Neural cell (in vitro differentiated cells): ENCODE results near the gene DCTN5. TPM values are rescaled to one million over a fixed set of nuclear protein-coding genes. Genes with fewer than 3 reads are reported as not detected.

ENCODE experiments used
- H2AFZ ChIP-seq: fragments of 200-600, 300-800 bp; sonication (generic), shearing (Covaris generic); 2 replicates; pipeline ENCODE4 v1.6.0; 2014; ENCODE audit warnings: low read depth, mild to moderate bottlenecking, antibody characterized with exemption, low read length, moderate library complexity
- H3F3A ChIP-seq: fragments of 200-600 bp; shearing (Covaris generic); 2 replicates; pipeline ENCODE4 v1.6.1; 2016; ENCODE audit warnings: mild to moderate bottlenecking, moderate library complexity, mixed read lengths, antibody characterized with exemption, low read length; ENCODE audit not compliant: insufficient read depth, poor library complexity, severe bottlenecking
- H3K27ac ChIP-seq: fragments of 200-600, 300-800 bp; sonication (generic), shearing (Covaris generic); 2 replicates; pipeline ENCODE4 v1.5.1; 2014; ENCODE audit warnings: mild to moderate bottlenecking, low read length, moderate library complexity
- H3K27me3 ChIP-seq: fragments of 300-800, 200-600 bp; sonication (generic), shearing (Covaris generic); 2 replicates; pipeline ENCODE4 v1.6.0; 2014; ENCODE audit warnings: mild to moderate bottlenecking, low read depth, low read length, moderate library complexity; ENCODE audit not compliant: insufficient read depth
- H3K36me3 ChIP-seq: fragments of 300-800, 200-600 bp; sonication (generic), shearing (Covaris generic); 2 replicates; pipeline ENCODE4 v1.5.1; 2014; ENCODE audit warnings: mild to moderate bottlenecking, antibody characterized with exemption, low read length, moderate library complexity; ENCODE audit not compliant: insufficient read depth
- H3K4me2 ChIP-seq: fragments of 300-800, 200-600 bp; sonication (generic), shearing (Covaris generic); 2 replicates; pipeline ENCODE4 v1.6.0; 2014; ENCODE audit warnings: mild to moderate bottlenecking, low read length
- H3K4me3 ChIP-seq: fragments of 300-800, 200-600 bp; sonication (generic), shearing (Covaris generic); 2 replicates; pipeline ENCODE4 v1.5.1; 2014; ENCODE audit warnings: mild to moderate bottlenecking, low read length, moderate library complexity
- H3K79me2 ChIP-seq: fragments of 200-600 bp; shearing (Covaris generic); replicated peaks from 2 replicates; pipeline ENCODE4 v1.6.0; 2014; ENCODE audit warnings: mild to moderate bottlenecking, low read length, moderate library complexity; ENCODE audit not compliant: insufficient read depth
- H3K9ac ChIP-seq: fragments of 300-800, 200-600 bp; sonication (generic), shearing (Covaris generic); 2 replicates; pipeline ENCODE4 v1.6.1; 2016; ENCODE audit warnings: mild to moderate bottlenecking, low read length, mixed read lengths
- H3K9me2 ChIP-seq: fragments of 200-600 bp; shearing (Covaris generic); 2 replicates; pipeline ENCODE4 v1.6.1; 2016; ENCODE audit warnings: mild to moderate bottlenecking, low read length, mixed read lengths; ENCODE audit not compliant: insufficient read depth
- H3K9me3 ChIP-seq: fragments of 200-600, 300-800 bp; sonication (generic), shearing (Covaris generic); 2 replicates; pipeline ENCODE4 v1.6.1; 2016; ENCODE audit warnings: mild to moderate bottlenecking, mixed run types, low read length, moderate library complexity, mixed read lengths
- H4K20me1 ChIP-seq: fragments of 200-600 bp; shearing (Covaris generic); 2 replicates; pipeline ENCODE4 v1.6.1; 2016; ENCODE audit warnings: mild to moderate bottlenecking, mixed run types; ENCODE audit not compliant: insufficient read depth
- EP300 ChIP-seq: fragments of 450-650 bp; conservative IDR thresholded peaks from 2 replicates; pipeline ENCODE4 v1.6.1; 2014; ENCODE audit warnings: antibody characterized with exemption, mild to moderate bottlenecking, moderate library complexity; ENCODE audit not compliant: poor library complexity, severe bottlenecking
- EZH2 ChIP-seq: fragments of 200-600, 300-800 bp; shearing (Covaris generic), sonication (generic); IDR thresholded peaks from 2 replicates; pipeline ENCODE4 v1.6.1; 2014; ENCODE audit warnings: antibody characterized with exemption, low read length, borderline replicate concordance, mild to moderate bottlenecking; ENCODE audit not compliant: insufficient read depth, poor library complexity, severe bottlenecking
- MXI1 ChIP-seq: fragments of 450-650 bp; conservative IDR thresholded peaks from 2 replicates; pipeline ENCODE4 v1.6.1; 2014; ENCODE audit warnings: antibody characterized with exemption, mild to moderate bottlenecking; ENCODE audit not compliant: poor library complexity, severe bottlenecking
- POLR2AphosphoS5 ChIP-seq: IDR thresholded peaks from 2 replicates; pipeline ENCODE4 v1.6.1; 2012
- RAD21 ChIP-seq: fragments of 450-650 bp; conservative IDR thresholded peaks from 2 replicates; pipeline ENCODE4 v1.6.1; 2014; ENCODE audit warnings: antibody characterized with exemption, mild to moderate bottlenecking, moderate library complexity
- SMC3 ChIP-seq: fragments of 450-650 bp; conservative IDR thresholded peaks from 2 replicates; pipeline ENCODE4 v1.6.1; 2014; ENCODE audit warnings: antibody characterized with exemption, mild to moderate bottlenecking, moderate library complexity; ENCODE audit not compliant: poor library complexity
- TAF1 ChIP-seq: IDR thresholded peaks from 2 replicates; pipeline ENCODE4 v1.6.1; 2012; ENCODE audit warnings: low read depth
- polyA plus RNA-seq: library from polyadenylated mRNA; depleted of rRNA; stranded (reverse); fragments of >200 nt; gene quantifications from 2 replicates; pipeline ENCODE4 v1.2.3, GENCODE V29; 2014
- TF ChIP-seq, protein P1 (sequence below): fragments of 450-650 bp; IDR thresholded peaks from 2 replicates; pipeline ENCODE4 v1.5.1; 2014; ENCODE audit warnings: antibody characterized with exemption, mild to moderate bottlenecking, moderate library complexity; ENCODE audit not compliant: poor library complexity, severe bottlenecking
- TF ChIP-seq, protein P2 (sequence below): IDR thresholded peaks from 2 replicates; pipeline ENCODE4 v1.6.1; 2012; ENCODE audit warnings: borderline replicate concordance

DCTN5 gene
- polyA plus RNA-seq, 1 donor from 2014 or later, result 65.8 TPM

DNA sequence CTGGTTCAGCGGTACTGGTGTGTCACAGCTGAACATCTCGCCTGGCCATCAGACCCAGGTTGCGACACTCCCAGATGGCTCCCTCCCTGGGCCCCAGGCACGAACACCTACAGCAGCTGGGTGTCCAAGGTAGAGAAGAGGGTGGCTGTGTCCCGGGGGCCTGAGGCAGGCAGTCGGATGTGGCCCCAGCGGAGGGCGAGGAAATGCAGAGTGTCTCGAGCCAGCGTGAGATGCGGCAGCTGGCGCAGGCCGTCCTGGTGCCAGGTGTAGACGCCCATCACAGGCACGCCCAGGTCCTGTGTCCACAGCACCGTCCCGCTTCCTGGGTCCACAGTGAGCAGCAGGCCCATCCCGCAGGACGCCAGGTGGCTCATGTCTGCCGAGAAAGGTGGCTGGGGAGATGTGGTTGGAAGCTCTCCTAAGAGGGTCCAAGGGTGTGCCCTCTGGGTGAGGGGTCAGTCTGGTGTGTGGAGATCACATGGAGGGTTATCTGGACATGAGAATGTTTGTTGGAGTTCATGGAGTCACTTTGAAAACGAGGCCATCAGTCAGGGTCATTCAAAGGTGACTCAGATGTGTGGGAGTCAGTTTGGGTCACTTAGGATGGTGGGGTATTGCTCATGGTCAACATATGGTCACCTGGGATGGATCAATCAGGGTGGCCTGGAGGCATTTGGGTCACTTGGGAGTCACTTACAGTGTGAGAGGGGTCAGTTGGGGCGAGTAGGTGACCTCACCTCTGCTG lies 63.7 kb downstream of the DCTN5 start:
- Histone ChIP-seq H3K79me2 (no peaks in the 10 kb centered on the region), H3K36me3 (no peaks in the 10 kb centered on the region), H3K9ac (no peak overlapping the region), H3F3A (no peaks in the 10 kb centered on the region), H3K9me2 (no peaks in the 10 kb centered on the region), H3K27me3 (no peaks in the 10 kb centered on the region), H3K9me3 (no peaks in the 10 kb centered on the region), H3K4me2 (no peak overlapping the region), H4K20me1 (no peaks in the 10 kb centered on the region), H2AFZ (no peak overlapping the region), H3K27ac (no peak overlapping the region), H3K4me3 (no peak overlapping the region)
- TF ChIP-seq EZH2, result no peak

DNA sequence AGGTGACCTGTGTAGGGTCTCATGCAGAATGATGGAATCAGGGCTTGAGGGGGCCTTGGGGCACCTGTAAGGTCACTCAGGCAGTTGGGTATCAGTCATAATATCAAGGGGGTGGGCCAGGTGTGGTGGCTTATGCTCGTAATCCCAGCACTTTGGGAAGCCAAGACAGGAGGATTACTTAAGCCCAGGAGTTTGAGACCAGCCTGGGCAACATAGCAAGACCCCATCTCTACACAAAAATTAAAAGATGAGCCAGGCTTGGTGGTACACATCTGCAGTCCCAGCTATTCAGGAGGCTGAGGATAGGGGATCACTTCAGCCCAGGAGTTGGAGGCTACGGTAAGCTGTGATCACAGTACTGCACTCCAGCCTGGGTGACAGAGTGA lies 64.2 kb downstream of the DCTN5 start:
- no peak overlapping the region for H3K27ac ChIP-seq
- TF ChIP-seq, protein P1, sequence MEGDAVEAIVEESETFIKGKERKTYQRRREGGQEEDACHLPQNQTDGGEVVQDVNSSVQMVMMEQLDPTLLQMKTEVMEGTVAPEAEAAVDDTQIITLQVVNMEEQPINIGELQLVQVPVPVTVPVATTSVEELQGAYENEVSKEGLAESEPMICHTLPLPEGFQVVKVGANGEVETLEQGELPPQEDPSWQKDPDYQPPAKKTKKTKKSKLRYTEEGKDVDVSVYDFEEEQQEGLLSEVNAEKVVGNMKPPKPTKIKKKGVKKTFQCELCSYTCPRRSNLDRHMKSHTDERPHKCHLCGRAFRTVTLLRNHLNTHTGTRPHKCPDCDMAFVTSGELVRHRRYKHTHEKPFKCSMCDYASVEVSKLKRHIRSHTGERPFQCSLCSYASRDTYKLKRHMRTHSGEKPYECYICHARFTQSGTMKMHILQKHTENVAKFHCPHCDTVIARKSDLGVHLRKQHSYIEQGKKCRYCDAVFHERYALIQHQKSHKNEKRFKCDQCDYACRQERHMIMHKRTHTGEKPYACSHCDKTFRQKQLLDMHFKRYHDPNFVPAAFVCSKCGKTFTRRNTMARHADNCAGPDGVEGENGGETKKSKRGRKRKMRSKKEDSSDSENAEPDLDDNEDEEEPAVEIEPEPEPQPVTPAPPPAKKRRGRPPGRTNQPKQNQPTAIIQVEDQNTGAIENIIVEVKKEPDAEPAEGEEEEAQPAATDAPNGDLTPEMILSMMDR, result no peak
- no peaks in the 10 kb centered on the region for H3K9me2 ChIP-seq
- no peaks in the 10 kb centered on the region for H3F3A ChIP-seq
- no peak overlapping the region for H3K9ac ChIP-seq
- no peaks in the 10 kb centered on the region for H3K9me3 ChIP-seq
- H3K79me2 ChIP-seq, result no peaks in the 10 kb centered on the region
- H3K4me3 ChIP-seq, result no peak overlapping the region
- H2AFZ ChIP-seq, result no peak overlapping the region
- H3K36me3 ChIP-seq, result no peaks in the 10 kb centered on the region
- no peaks in the 10 kb centered on the region for H4K20me1 ChIP-seq
- no peak overlapping the region for H3K4me2 ChIP-seq
- no peaks in the 10 kb centered on the region for H3K27me3 ChIP-seq

DNA sequence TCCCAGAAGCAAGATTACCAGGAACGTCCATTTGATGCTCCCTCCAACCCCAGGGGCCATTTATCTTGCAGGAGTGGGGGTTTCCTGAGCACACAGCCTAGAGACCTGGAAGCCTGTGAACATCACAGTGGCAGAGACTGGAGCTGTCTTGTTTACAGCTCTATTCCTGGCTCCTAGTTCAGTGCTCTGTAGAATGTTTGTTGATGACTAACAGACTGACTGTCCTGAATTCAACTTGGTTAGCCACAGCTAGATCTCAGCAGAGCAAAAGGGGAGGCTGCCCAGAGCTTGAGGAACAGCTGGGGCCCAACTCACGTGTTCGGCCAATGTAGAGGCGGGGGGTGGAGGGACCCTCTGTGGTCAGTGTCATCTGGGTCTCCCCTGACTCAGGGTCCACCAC lies 65.2 kb downstream of the DCTN5 start:
- Histone ChIP-seq H3K79me2 (no peaks in the 10 kb centered on the region), H3K27me3 (no peaks in the 10 kb centered on the region), H3K9me3 (no peaks in the 10 kb centered on the region), H3F3A (no peaks in the 10 kb centered on the region), H3K4me2 (no peak overlapping the region), H3K4me3 (no peak overlapping the region), H3K36me3 (no peaks in the 10 kb centered on the region), H3K9ac (no peak overlapping the region), H2AFZ (no peak overlapping the region), H4K20me1 (no peaks in the 10 kb centered on the region), H3K27ac (no peak overlapping the region), H3K9me2 (no peaks in the 10 kb centered on the region)
- TF ChIP-seq MXI1, result no peak

DNA sequence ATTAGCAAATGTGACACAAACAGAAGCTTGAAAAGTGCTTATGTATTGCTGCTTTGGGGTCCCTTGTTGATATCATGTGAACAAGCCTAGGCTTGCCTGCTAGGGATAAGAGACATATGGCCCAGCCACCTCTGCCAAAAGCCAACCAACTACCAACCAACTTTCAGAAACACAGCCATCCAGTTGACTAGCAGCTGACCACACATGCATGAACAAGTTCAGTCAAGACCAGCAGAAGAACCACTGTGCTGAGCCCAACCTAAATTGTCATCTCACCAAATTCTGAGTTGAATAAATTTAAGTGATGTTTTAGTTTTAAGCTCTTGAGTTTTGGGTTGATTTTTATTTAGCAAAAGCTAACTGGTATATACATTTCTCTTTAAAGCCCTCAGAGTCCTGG lies 68.3 kb downstream of the DCTN5 start:
- Histone ChIP-seq H3K9me2 (no peaks in the 10 kb centered on the region), H3K36me3 (no peaks in the 10 kb centered on the region), H3K9ac (no peak overlapping the region), H3K79me2 (no peaks in the 10 kb centered on the region), H3F3A (no peaks in the 10 kb centered on the region), H3K27me3 (peaks cover 24% of the 10 kb centered on the region), H3K4me2 (no peak overlapping the region), H3K9me3 (no peaks in the 10 kb centered on the region), H3K27ac (no peak overlapping the region), H2AFZ (no peak overlapping the region), H4K20me1 (no peaks in the 10 kb centered on the region), H3K4me3 (no peak overlapping the region)
- TF ChIP-seq, protein P1, result no peak
- TF ChIP-seq SMC3 (no peak), MXI1 (no peak), EZH2 (no peak), POLR2AphosphoS5 (no peak), RAD21 (no peak), TAF1 (no peak), EP300 (no peak)
- TF ChIP-seq, protein P2, sequence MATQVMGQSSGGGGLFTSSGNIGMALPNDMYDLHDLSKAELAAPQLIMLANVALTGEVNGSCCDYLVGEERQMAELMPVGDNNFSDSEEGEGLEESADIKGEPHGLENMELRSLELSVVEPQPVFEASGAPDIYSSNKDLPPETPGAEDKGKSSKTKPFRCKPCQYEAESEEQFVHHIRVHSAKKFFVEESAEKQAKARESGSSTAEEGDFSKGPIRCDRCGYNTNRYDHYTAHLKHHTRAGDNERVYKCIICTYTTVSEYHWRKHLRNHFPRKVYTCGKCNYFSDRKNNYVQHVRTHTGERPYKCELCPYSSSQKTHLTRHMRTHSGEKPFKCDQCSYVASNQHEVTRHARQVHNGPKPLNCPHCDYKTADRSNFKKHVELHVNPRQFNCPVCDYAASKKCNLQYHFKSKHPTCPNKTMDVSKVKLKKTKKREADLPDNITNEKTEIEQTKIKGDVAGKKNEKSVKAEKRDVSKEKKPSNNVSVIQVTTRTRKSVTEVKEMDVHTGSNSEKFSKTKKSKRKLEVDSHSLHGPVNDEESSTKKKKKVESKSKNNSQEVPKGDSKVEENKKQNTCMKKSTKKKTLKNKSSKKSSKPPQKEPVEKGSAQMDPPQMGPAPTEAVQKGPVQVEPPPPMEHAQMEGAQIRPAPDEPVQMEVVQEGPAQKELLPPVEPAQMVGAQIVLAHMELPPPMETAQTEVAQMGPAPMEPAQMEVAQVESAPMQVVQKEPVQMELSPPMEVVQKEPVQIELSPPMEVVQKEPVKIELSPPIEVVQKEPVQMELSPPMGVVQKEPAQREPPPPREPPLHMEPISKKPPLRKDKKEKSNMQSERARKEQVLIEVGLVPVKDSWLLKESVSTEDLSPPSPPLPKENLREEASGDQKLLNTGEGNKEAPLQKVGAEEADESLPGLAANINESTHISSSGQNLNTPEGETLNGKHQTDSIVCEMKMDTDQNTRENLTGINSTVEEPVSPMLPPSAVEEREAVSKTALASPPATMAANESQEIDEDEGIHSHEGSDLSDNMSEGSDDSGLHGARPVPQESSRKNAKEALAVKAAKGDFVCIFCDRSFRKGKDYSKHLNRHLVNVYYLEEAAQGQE, result no peak
